GM10266 (cell line): ENCODE results near the gene SAMD1.

Experiments used
- DNase-seq: peaks from one replicate; pipeline ENCODE4 v3.0.0; 2012; ENCODE audit errors: extremely low spot score
- CTCF ChIP-seq: IDR thresholded peaks from 2 replicates; pipeline ENCODE4 v1.5.1; 2012; ENCODE audit warnings: mild to moderate bottlenecking, low read depth; ENCODE audit not compliant: control insufficient read depth, insufficient read depth; ENCODE audit errors: missing control alignments

SAMD1 gene

DNA sequence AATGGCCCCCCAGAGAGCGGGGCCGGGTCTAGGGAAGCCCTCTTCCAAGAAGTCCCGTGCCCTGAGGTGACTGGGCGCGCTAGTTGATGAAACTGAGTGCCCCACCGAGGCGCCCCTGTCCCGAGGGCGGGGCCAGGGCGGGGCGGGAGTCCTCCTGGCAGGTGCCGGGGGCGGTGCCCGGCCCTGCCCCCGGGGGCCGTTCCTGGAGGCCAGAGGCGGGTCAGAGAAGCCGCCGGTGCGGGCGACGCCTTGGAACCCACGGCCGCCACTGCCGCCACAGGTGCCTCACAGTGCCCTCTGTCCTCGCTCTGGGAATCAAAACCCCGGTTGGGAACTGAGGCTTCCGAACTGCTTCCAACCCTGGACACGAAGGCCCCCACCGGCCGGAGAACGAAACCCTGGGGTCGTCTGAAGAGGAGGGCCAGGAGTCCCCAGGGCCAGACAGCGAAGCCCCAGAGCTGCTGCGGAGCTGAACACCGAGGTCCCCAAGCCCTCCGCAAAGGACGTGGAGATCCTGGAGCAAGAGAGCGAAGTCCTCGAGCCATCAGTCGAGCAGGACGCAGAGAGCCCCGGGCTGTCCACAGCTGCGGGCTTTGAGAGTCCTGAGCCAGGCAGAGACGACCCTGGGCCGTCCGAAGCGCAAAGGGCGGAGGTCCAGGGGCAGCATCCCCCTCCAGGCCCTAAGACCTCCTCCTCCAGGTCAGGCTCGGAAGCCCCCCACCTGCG lies 17.9 kb downstream of the SAMD1 start, which contains the start of gene MISP3:
TSS of gene MISP3 (plus strand) at position 252 of the 726 bp plus-strand sequence. CDS start 524 bp downstream, outside the sequence.
- DNase-seq, result peak; percentile 70
- no peak for TF ChIP-seq CTCF

DNA sequence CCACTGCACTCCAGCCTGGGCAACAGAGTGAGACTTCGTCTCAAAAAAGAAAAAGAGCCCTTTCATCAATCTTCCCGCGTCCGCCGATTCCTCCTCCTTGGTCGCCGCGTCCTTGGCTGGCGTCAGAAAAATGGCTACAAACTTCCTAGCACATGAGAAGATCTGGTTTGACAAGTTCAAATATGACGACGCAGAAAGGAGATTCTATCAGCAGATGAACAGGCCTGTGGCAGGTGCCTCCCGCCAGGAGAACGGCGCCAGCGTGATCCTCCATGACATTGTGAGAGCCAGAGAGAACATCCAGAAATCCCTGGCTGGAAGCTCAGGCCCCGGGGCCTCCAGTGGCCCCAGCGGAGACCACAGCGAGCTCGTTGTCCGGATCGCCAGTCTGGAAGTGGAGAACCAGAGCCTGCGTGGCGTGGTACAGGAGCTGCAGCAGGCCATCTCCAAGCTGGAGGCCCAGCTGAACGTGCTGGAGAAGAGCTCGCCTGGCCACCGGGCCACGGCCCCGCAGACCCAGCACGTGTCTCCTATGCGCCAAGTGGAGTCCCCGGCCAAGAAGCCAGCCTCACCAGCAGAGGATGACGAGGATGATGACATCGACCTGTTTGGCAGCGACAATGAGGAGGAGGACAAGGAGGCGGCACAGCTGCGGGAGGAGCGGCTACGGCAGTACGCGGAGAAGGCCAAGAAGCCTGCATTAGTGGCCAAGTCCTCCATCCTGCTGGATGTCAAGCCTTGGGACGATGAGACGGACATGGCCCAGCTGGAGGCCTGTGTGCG lies 20.1 kb downstream of the SAMD1 start:
- no peak for TF ChIP-seq CTCF
- no peak for DNase-seq

- DNase-seq, result no peak
These were observed 24.4 kb downstream of the SAMD1 start for GRCh38 chr19:14066134-14066533.

GRCh38 chr19:14063105-14063504 lies 27.4 kb downstream of the SAMD1 start:
- no peak for DNase-seq
- TF ChIP-seq CTCF, result no peak

More at GRCh38 chr19:14066134-14066533, 24.4 kb downstream of the SAMD1 start:
- no peak for TF ChIP-seq CTCF

DNA sequence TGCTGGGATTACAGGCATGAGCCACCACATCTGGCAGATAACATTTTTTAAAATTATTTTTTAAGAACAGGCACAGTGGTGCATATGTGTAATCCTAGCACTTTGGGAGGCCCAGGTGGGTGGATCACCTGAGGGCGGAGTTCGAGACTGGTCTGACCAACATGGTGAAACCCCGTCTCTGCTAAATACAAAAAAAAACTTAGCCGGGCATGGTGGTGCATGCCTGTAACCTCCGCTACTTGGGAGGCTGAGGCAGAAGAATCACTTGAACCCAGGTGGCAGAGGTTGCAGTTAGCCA lies 28.0 kb downstream of the SAMD1 start:
- DNase-seq, result no peak
- TF ChIP-seq CTCF, result no peak

DNA sequence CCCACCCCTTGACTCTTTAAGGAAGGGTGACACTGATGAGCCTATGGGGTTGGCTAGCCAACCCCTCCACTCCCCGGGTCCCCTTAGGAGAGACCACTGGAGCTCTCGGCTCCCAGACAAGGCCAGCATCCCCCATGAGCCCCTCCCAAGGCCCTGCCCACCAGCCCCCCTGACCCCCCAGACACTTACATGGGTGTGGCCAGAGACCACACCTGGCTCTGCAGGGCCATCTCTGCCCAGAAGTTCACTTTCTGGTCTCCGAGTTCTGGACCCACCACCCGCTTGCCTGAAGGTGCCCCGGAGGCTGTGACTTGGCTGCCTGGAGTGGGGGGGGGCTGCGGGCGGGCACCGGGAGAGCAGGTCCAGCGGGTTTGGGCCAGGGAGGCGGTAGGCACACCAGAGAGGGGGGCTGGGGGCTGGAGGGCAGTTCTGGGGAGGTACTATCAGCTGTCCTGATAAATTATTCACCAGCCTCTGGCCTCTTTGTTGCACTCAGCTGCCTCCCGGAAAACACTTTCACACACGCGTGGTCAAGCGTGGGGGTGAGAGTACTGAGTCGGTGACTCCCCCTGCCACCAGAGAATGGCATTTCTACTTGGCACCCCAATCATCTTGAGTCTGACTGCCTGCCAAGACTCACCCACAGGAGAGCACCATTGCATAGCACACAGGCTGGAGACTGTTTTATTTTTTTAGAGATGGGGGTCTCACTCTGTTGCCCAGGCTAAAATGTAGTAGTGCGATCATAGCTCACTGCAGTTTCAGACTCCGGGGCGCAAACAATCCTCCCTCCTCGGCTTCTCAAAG lies 28.6 kb downstream of the SAMD1 start, which contains the start of gene PALM3:
TSS of gene PALM3 (minus strand) at position 326 of the 807 bp plus-strand sequence. CDS start at position 230, 96 bp downstream.
- no peak for DNase-seq
- no peak for TF ChIP-seq CTCF
